Measurements from ENCODE around the gene TBC1D22A.

The TBC1D22A gene

GRCh38 chr22:47162865-47163264, 400.4 kb downstream of the TBC1D22A start:
- no peak for DNase-seq

GRCh38 chr22:47163481-47163855, 401.0 kb downstream of the TBC1D22A start:
- no peak for DNase-seq

- DNase-seq, result no peak
Observed at GRCh38 chr22:47163856-47164513, 401.5 kb downstream of the TBC1D22A start.

GRCh38 chr22:47164514-47165337, 402.3 kb downstream of the TBC1D22A start:
- no peak for DNase-seq

- peak in 1 of 5 experiments; percentile 4 for DNase-seq
Observed at GRCh38 chr22:47165338-47166032, 403.0 kb downstream of the TBC1D22A start.

- peak in 1 of 5 experiments; percentile 1 for DNase-seq
Observed at GRCh38 chr22:47166033-47166404, 403.6 kb downstream of the TBC1D22A start.

- DNase-seq, result peak in 1 of 5 experiments; percentile 0
Observed at GRCh38 chr22:47166446-47167016, 404.1 kb downstream of the TBC1D22A start.

- no peak for DNase-seq
Observed at GRCh38 chr22:47167056-47167455, 404.6 kb downstream of the TBC1D22A start.

GRCh38 chr22:47167921-47168320, 405.5 kb downstream of the TBC1D22A start:
- DNase-seq, result peak in 1 of 5 experiments; percentile 4

- DNase-seq, result peak in 1 of 5 experiments; percentile 2
Observed at GRCh38 chr22:47168441-47168840, 406.0 kb downstream of the TBC1D22A start.

- DNase-seq, result no peak
Observed at GRCh38 chr22:47168900-47169800, 406.7 kb downstream of the TBC1D22A start.

- DNase-seq, result no peak
Observed at GRCh38 chr22:47169801-47170140, 407.3 kb downstream of the TBC1D22A start.

GRCh38 chr22:47170511-47171440, 408.3 kb downstream of the TBC1D22A start:
- peak in 1 of 5 experiments; percentile 3 for DNase-seq

GRCh38 chr22:47171441-47172221, 409.2 kb downstream of the TBC1D22A start:
- peak in 1 of 5 experiments; percentile 6 for DNase-seq

- peak in 1 of 5 experiments; percentile 7 for DNase-seq
Observed at GRCh38 chr22:47172771-47173534, 410.5 kb downstream of the TBC1D22A start.

GRCh38 chr22:47173535-47174021, 411.1 kb downstream of the TBC1D22A start:
- peak in 1 of 5 experiments; percentile 4 for DNase-seq

GRCh38 chr22:47174096-47174495, 411.6 kb downstream of the TBC1D22A start:
- DNase-seq, result no peak

GRCh38 chr22:47174671-47175112, 412.2 kb downstream of the TBC1D22A start:
- DNase-seq, result peak in 1 of 5 experiments; percentile 4

Data from T-helper 2 cell (primary cell).